H1 (cell line): ENCODE results near the gene KIAA1671. TPM values are rescaled to one million over a fixed set of nuclear protein-coding genes. Genes with fewer than 3 reads are reported as not detected.

ENCODE experiments used
- CHD7 ChIP-seq: fragments of 300-600 bp; sonication (generic); IDR thresholded peaks from 2 replicates; pipeline ENCODE4 v1.7.1; 2012; ENCODE audit warnings: low read length, moderate library complexity, mild to moderate bottlenecking, inconsistent platforms; ENCODE audit not compliant: insufficient replicate concordance
- EZH2 ChIP-seq: fragments of 200-600 bp; sonication (generic); IDR thresholded peaks from 2 replicates; pipeline ENCODE4 v1.7.1; 2012; ENCODE audit warnings: low read depth, mild to moderate bottlenecking, moderate library complexity, low read length, inconsistent platforms; ENCODE audit not compliant: severe bottlenecking
- NANOG ChIP-seq: IDR thresholded peaks from 2 replicates; pipeline ENCODE4 v1.6.1; 2011; ENCODE audit warnings: low read length, low read depth, mild to moderate bottlenecking, inconsistent platforms; ENCODE audit not compliant: insufficient read depth, poor library complexity, severe bottlenecking
- polyA plus RNA-seq, 7 experiments: library from polyadenylated mRNA; depleted of rRNA in 3 of 7; stranded (reverse) in 5 of 7; unstranded in 2 of 7; fragments of >200 nt in 5 of 7; fragments of 200-250 nt in 2 of 7; gene quantifications; 1 replicate in 5 of 7; 2 replicates in 1 of 7; 4 replicates in 1 of 7; pipeline versions ENCODE4 v1.2.1 to v1.2.3, GENCODE V29; 2011 to 2013; ENCODE audit warnings: missing spikeins in 2 of 7, mixed read lengths in 2 of 7
- total RNA-seq: library from RNA; stranded (reverse); fragmentation: NEBNext Ultra II Directional; extraction: Animal tissue kit (Norgen Biotek cat#: 25700); gene quantifications from 2 replicates; pipeline ENCODE4 v1.2.1, GENCODE V29; 2021

Gene KIAA1671
- total and polyA plus RNA-seq, 2 of the 8 experiments (the other 6 are each of a cell fraction or from before 2014, with no cell fraction given), result 6.4 to 23.9 TPM

- TF ChIP-seq CHD7 (no peak), EZH2 (no peak), NANOG (no peak)
These were observed 151.9 kb downstream of the KIAA1671 start (continued) for GRCh38 chr22:25104367-25104766.
